Gastrocnemius medialis (tissue), 4 donors: ENCODE measurements around the gene FKBP11.

Experiments
- CTCF ChIP-seq, 5 experiments: fragments of 450-650 bp in 3 of 5; fragments of 200-600 bp in 2 of 5; sonication (generic) in 2 of 5; IDR thresholded peaks in 4 of 5; conservative IDR thresholded peaks in 1 of 5; 1 replicate in 4 of 5; 2 replicates in 1 of 5; pipeline ENCODE4 v1.5.1; 2016 to 2019; ENCODE audit warnings: antibody characterized with exemption in 5 of 5, mild to moderate bottlenecking in 3 of 5, moderate library complexity in 3 of 5
- POLR2A ChIP-seq, 2 donors: fragments of 450-650 bp; IDR thresholded peaks; one replicate each; pipeline ENCODE4 v1.6.1; 2017; ENCODE audit warnings: antibody characterized with exemption in 2 of 2, mild to moderate bottlenecking in 2 of 2, moderate library complexity in 2 of 2

GRCh38 chr12:48882972-48883304 lies 42.4 kb downstream of the FKBP11 start:
- TF ChIP-seq CTCF (IDR thresholded peaks at IDR 0.05 in 4 of 5, conservative IDR thresholded peaks at IDR 0.05 in 1 of 5): no peak
- TF ChIP-seq POLR2A (IDR thresholded peaks at IDR 0.05): no peak
